Skeletal muscle satellite cell (primary cell): ENCODE data around the gene HEPN1.
"Not testable (repeated sequence)": the region's sequence is repeated elsewhere in the genome, so short reads cannot be mapped to it uniquely, and the experiment has no call there.

Experiments
- H3K27me3 ChIP-seq: 2 replicates; pipeline ENCODE4 v1.7.0; 2013; ENCODE audit warnings: low read length; ENCODE audit not compliant: control insufficient read depth, insufficient read depth
- H3K36me3 ChIP-seq: 2 replicates; pipeline ENCODE4 v1.7.0; 2013; ENCODE audit warnings: mild to moderate bottlenecking, control low read depth, low read length; ENCODE audit not compliant: insufficient read depth
- H3K4me1 ChIP-seq: 2 replicates; pipeline ENCODE4 v1.7.0; 2013; ENCODE audit warnings: low read length; ENCODE audit not compliant: control insufficient read depth, insufficient read depth
- H3K4me2 ChIP-seq: 2 replicates; pipeline ENCODE4 v1.7.0; 2013; ENCODE audit warnings: mild to moderate bottlenecking, low read length
- H3K4me3 ChIP-seq: 2 replicates; pipeline ENCODE4 v1.7.0; 2013; ENCODE audit warnings: low read length
- H3K9ac ChIP-seq: 2 replicates; pipeline ENCODE4 v1.7.0; 2013; ENCODE audit warnings: mild to moderate bottlenecking, low read depth, low read length, moderate library complexity
- H3K9me3 ChIP-seq: replicated peaks from 2 replicates; pipeline ENCODE4 v1.7.0; 2013; ENCODE audit warnings: mild to moderate bottlenecking, control low read depth, low read length

The HEPN1 gene

DNA sequence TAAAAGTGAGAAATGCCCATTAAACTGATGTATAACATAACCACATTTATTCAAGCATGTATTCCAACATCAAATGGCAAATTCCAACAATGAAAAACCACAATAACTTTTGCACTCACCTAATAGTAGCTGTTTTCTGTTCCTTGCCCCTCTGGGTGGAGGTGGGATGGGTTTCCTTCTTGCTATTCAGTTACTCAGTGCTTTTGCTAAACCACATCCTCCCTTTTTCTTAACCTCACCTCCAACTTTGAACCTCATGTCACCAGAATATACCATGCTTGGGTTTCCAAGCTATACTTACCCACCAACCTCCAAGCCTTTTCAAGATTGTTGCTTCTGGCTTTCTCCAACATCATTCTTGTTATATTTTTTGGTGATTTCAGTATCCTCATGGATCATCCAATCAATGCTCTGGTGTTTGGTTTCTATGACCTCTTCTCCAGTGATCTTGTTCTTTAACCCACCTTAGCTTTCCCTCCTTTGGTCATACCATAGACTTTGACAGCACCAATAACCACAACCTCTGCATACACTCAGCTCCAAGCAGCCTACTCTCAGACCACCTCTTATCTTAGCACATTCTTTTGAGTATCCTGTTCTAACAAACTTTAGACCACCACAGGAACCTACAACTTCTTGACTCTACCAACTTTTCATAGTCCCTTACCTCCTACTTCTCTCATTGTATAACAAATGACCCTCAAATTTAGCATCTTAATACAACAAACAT, 31.7 kb downstream of the HEPN1 start:
- H3K4me2 ChIP-seq = no peak overlapping the region
- no peaks in the 10 kb centered on the region for H3K27me3 ChIP-seq
- H3K9me3 ChIP-seq = no peaks in the 10 kb centered on the region
- H3K4me1 ChIP-seq = peaks cover 15% of the 10 kb centered on the region
- no peak overlapping the region for H3K9ac ChIP-seq
- H3K4me3 ChIP-seq = no peak overlapping the region
- H3K36me3 ChIP-seq = no peaks in the 10 kb centered on the region

DNA sequence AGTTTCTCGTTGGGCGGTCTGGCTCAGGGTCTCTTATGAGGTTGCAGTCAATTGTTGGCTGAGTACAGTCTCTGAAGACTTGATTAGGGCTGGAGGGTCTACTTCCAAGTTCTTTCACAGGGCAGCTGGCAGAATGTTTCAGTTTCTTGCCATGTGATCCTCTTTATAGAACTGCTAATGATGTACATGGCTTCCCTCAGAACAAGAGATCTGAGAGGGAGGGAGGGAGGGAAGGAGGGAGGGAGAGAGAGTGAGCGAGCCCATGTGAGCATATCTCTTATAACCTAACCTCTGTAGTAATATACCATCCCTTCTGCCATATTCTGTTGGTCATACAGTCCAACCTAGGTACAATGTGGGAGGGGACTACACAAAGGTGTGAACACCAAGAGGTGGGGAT, 32.3 kb downstream of the HEPN1 start:
- no peak overlapping the region for H3K4me2 ChIP-seq
- H3K4me1 ChIP-seq = peaks cover 15% of the 10 kb centered on the region
- H3K27me3 ChIP-seq = no peaks in the 10 kb centered on the region
- no peak overlapping the region for H3K4me3 ChIP-seq
- H3K9me3 ChIP-seq = no peaks in the 10 kb centered on the region
- H3K36me3 ChIP-seq = no peaks in the 10 kb centered on the region
- no peak overlapping the region for H3K9ac ChIP-seq

DNA sequence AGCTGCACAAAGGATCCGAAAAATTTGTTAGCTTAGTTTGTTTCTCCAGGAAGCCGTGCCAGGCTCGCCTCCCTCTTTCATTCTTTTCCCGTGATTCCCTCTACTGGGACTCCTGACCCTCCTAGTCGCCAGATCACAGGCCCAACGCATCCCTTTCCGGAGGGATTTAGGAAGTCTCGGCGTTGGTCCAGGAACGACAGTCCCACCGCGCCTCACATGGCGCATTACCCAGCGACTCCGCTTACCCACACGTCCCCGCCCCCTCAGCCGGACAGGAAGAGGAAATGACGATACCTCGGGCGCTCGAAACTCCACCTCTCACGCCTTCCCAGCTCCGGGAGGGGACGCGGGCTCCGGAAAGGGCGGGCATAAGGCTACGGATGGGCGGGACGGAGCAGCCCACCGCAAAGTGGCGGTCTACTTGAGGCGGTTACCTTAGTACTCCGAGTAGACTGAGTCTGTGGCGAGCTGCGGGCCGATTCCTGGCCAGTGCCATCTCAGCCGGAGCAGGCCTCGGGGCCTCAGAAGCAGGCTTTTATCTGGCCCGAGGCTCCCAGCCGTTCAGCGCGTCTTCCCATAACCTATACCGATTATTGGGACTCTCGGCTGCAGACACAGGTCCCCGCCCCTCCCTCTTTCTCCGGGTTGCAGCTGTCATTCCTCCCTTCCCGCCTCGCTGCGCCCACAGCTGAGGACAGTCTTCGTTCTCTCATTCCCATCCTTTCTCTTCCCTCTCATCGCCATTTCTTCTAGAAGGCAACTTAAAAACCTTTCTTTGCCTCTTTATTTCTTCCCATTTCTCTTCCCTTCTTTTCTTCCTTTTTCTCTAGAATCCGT, 34.9 kb downstream of the HEPN1 start, which contains the start of gene CCDC15:
CCDC15 (plus strand) TSS at position 450 of the 837 bp plus-strand sequence. CDS start 531 bp downstream, outside the sequence.
- no peaks in the 10 kb centered on the region for H3K27me3 ChIP-seq
- H3K4me2 ChIP-seq = peak within 1 kb of the TSS; percentile 92
- peaks cover 15% of the 10 kb centered on the region for H3K4me1 ChIP-seq
- H3K9me3 ChIP-seq = no peaks in the 10 kb centered on the region
- H3K4me3 ChIP-seq = peak within 1 kb of the TSS; percentile 80
- H3K36me3 ChIP-seq = no peaks in the 10 kb centered on the region
- peak within 1 kb of the TSS; percentile 85 for H3K9ac ChIP-seq

DNA sequence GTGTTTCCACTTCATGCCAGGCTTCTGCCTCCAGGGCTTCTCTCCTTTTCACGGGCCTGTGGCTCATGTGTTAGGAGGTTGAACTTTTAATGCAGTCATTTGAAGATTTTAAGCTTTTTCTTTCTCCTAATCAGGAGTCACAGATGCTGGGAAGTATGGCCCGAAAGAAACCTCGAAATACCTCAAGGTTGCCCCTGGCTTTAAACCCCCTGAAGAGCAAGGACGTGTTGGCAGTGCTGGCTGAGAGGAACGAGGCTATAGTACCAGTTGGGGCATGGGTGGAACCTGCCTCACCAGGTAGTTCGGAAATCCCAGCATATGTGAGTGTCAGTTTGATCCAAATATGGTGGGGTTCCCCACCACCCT, 35.5 kb downstream of the HEPN1 start:
- H3K27me3 ChIP-seq = no peaks in the 10 kb centered on the region
- peaks cover 15% of the 10 kb centered on the region for H3K4me1 ChIP-seq
- H3K4me3 ChIP-seq = peak overlapping the region; percentile 80
- H3K9me3 ChIP-seq = no peaks in the 10 kb centered on the region
- no peaks in the 10 kb centered on the region for H3K36me3 ChIP-seq
- H3K9ac ChIP-seq = peak overlapping the region; percentile 85
- peak overlapping the region; percentile 92 for H3K4me2 ChIP-seq

DNA sequence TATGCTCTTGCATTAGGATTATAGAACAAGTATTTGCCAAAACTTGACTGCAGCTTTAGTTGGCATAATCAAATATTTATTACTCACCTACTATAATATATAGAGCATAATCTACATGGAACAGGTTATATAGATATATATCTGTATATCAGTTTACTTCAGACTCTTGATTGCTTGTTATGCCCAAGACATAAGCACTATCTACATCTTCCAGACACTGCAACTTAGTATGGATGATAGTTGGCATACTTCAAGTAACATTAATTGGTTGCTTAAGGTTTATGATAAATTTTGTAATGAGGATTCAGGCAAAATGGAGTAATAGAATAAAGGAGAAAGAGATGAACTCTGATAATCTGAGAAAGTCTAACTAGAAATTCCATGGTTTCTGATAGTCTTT, 36.0 kb downstream of the HEPN1 start:
- Histone ChIP-seq H3K36me3 (no peaks in the 10 kb centered on the region), H3K4me2 (peak overlapping the region; percentile 92), H3K27me3 (no peaks in the 10 kb centered on the region), H3K9me3 (no peaks in the 10 kb centered on the region), H3K4me3 (peak overlapping the region; percentile 80), H3K9ac (peak overlapping the region; percentile 85), H3K4me1 (peaks cover 15% of the 10 kb centered on the region)

DNA sequence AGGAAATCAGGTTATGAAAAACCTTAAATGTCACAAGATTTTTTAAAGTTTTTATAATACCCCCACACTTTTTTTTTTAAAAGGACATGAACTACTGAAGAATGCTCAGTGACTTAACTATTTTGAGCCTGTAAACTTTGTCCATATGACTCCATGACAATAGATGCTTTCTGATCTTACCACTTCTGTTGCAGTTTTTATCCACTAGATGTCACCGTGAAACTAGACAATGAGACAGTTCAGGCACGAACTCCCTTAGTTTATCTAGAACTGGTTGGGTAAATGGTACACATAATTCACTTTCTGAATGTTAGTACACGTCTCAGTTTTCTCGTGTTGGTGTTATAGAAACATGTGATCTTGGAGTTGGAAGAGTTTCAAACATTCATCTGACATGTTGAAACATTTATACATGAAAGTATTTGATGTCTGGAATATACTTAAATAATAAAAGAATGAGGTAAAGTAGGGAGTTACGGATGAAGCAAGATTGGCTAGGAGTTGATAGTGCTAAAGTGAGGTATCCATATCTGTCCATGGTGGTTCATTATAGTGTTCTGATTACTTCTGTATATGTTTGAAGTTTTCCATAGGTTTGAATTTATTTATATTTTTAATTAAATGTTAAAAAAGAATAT, 43.0 kb downstream of the HEPN1 start:
- Histone ChIP-seq H3K36me3 (no peaks in the 10 kb centered on the region), H3K4me2 (no peak overlapping the region), H3K4me1 (no peaks in the 10 kb centered on the region), H3K9ac (no peak overlapping the region), H3K27me3 (no peaks in the 10 kb centered on the region), H3K4me3 (no peak overlapping the region), H3K9me3 (no peaks in the 10 kb centered on the region)

DNA sequence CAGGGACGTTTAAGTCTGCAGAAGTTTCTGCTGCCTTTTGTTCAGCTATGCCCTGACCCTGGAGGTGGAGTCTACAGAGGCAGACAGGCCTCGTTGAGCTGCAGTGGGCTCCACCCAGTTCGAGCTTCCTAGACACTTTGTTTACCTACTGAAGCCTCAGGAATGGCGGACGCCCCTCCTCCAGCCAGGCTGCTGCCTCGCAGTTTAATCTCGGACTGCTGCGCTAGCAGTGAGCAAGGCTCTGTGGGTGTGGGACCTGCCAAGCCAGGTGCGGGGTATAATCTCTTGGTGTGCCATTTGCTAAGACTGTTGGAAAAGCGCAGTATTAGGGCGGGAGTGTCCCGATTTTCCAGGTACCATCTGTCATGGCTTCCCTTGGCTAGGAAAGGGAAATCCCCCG, 49.1 kb downstream of the HEPN1 start:
- H3K36me3 ChIP-seq, H3K9me3 ChIP-seq, H3K9ac ChIP-seq, H3K4me3 ChIP-seq, H3K4me1 ChIP-seq, H3K27me3 ChIP-seq, H3K4me2 ChIP-seq: not testable (repeated sequence)
